WTC11 (cell line): ENCODE results near the gene EVA1C. TPM values are rescaled to one million over a fixed set of nuclear protein-coding genes. Genes with fewer than 3 reads are reported as not detected.

Experiments used
- ATAC-seq: fragments of 200-7000 bp; cut with Tn5 transposase; 2 replicates; pipeline ENCODE4 v1.10.0; 2021; ENCODE audit warnings: mild to moderate bottlenecking, moderate library complexity
- CTCF ChIA-PET: fragments of 300-600 bp; sonication (Branson Sonifier 250); formaldehyde crosslinking; loops from one replicate; lab custom pipeline; 2021; ENCODE audit warnings: antibody characterized with exemption; lab: Charles Lee
- POLR2A ChIA-PET: fragments of 350-600 bp; sonication (Branson Sonifier 250); formaldehyde crosslinking; loops from one replicate; lab custom pipeline; 2021; ENCODE audit warnings: antibody characterized with exemption; lab: Charles Lee
- DNase-seq: peaks from one replicate; pipeline ENCODE4 v3.0.0; 2021; ENCODE audit warnings: low spot score
- H3K27ac Mint-ChIP-seq: 2 replicates; pipeline ENCODE4 v1.8.0; 2021; ENCODE audit warnings: mixed read lengths
- H3K27me3 Mint-ChIP-seq: 2 replicates; pipeline ENCODE4 v1.8.0; 2021; ENCODE audit warnings: low read depth, mild to moderate bottlenecking, moderate library complexity, mixed read lengths
- H3K36me3 Mint-ChIP-seq: 2 replicates; pipeline ENCODE4 v1.8.0; 2021; ENCODE audit warnings: mixed read lengths
- H3K4me1 Mint-ChIP-seq: 2 replicates; pipeline ENCODE4 v1.8.0; 2022; ENCODE audit warnings: mixed read lengths
- H3K4me3 Mint-ChIP-seq: 2 replicates; pipeline ENCODE4 v1.8.0; 2021; ENCODE audit warnings: mild to moderate bottlenecking, moderate library complexity, mixed read lengths
- H3K9me3 Mint-ChIP-seq: 2 replicates; pipeline ENCODE4 v1.8.0; 2021; ENCODE audit warnings: mixed read lengths
- AFF4 ChIP-seq: sonication (generic); formaldehyde crosslinking; IDR thresholded peaks from 2 replicates; pipeline ENCODE4 v1.8.1; 2023; ENCODE audit warnings: mild to moderate bottlenecking, missing genetic modification reagents, borderline replicate concordance
- ATF1 ChIP-seq: sonication (generic); formaldehyde crosslinking; IDR thresholded peaks from 2 replicates; pipeline ENCODE4 v1.8.1; 2023; ENCODE audit warnings: mild to moderate bottlenecking, moderate library complexity, missing genetic modification reagents
- ATF2 ChIP-seq: sonication (generic); formaldehyde crosslinking; IDR thresholded peaks from 2 replicates; pipeline ENCODE4 v1.8.1; 2022; ENCODE audit warnings: low read depth, missing genetic modification reagents, borderline replicate concordance
- ATF6 ChIP-seq: sonication (generic); formaldehyde crosslinking; IDR thresholded peaks from 2 replicates; pipeline ENCODE4 v1.8.1; 2023; ENCODE audit warnings: mild to moderate bottlenecking, missing genetic modification reagents
- CTCF ChIP-seq: fragments of 200-600 bp; IDR thresholded peaks from 2 replicates; pipeline ENCODE4 v1.8.0; 2022; ENCODE audit warnings: antibody characterized with exemption
- E2F4 ChIP-seq: sonication (generic); formaldehyde crosslinking; IDR thresholded peaks from 2 replicates; pipeline ENCODE4 v1.8.1; 2022; ENCODE audit warnings: low read depth, mild to moderate bottlenecking, moderate library complexity, missing genetic modification reagents, borderline replicate concordance
- ESRRA ChIP-seq: sonication (generic); formaldehyde crosslinking; IDR thresholded peaks from 2 replicates; pipeline ENCODE4 v1.8.1; 2022; ENCODE audit warnings: mild to moderate bottlenecking, missing genetic modification reagents, borderline replicate concordance
- FOXK1 ChIP-seq: sonication (generic); formaldehyde crosslinking; IDR thresholded peaks from 2 replicates; pipeline ENCODE4 v1.8.0; 2022; ENCODE audit warnings: mild to moderate bottlenecking, moderate library complexity, missing genetic modification reagents
- FOXP4 ChIP-seq: sonication (generic); formaldehyde crosslinking; IDR thresholded peaks from 2 replicates; pipeline ENCODE4 v1.8.0; 2022; ENCODE audit warnings: mild to moderate bottlenecking, missing genetic modification reagents
- NFATC4 ChIP-seq: fragments of 250-450 bp; sonication (Bioruptor Pico); IDR thresholded peaks from 2 replicates; pipeline ENCODE4 v1.9.0; 2021; ENCODE audit warnings: mild to moderate bottlenecking
- NR3C1 ChIP-seq: sonication (generic); formaldehyde crosslinking; conservative IDR thresholded peaks from 2 replicates; pipeline ENCODE4 v1.8.1; 2023; ENCODE audit warnings: low read depth, mild to moderate bottlenecking, missing genetic modification reagents
- USF2 ChIP-seq: sonication (generic); formaldehyde crosslinking; IDR thresholded peaks from 2 replicates; pipeline ENCODE4 v1.8.1; 2023; ENCODE audit warnings: mild to moderate bottlenecking, missing genetic modification reagents, moderate library complexity
- ZNF416 ChIP-seq: fragments of 250-450 bp; sonication (Bioruptor Pico); IDR thresholded peaks from 2 replicates; pipeline ENCODE4 v1.9.0; 2021; ENCODE audit warnings: mild to moderate bottlenecking, inconsistent platforms
- ZNF425 ChIP-seq: fragments of 250-450 bp; sonication (Bioruptor Pico); conservative IDR thresholded peaks from 2 replicates; pipeline ENCODE4 v1.9.0; 2021; ENCODE audit warnings: mild to moderate bottlenecking
- total RNA-seq: library from RNA; stranded (reverse); gene quantifications from 3 replicates; pipeline ENCODE4 v1.2.3, GENCODE V29; 2021

Gene EVA1C
- total RNA-seq, 1 experiment from 2014 or later = 3.1 TPM

GRCh38 chr21:32406405-32406804, 6.1 kb upstream of the EVA1C start (continued):
- no peak for TF ChIP-seq ATF6 (CRISPR knock-in tag)

GRCh38 chr21:32410291-32410690, 2.2 kb upstream of the EVA1C start:
- no peaks in the 10 kb centered on the region for H3K36me3 Mint-ChIP-seq
- ATAC-seq (no peak), DNase-seq (no peak)
- POLR2A ChIA-PET = interaction anchor here (0.5 kb wide), 1 partner anchor 109 kb away, joined by 3 read pairs; no protein-coding TSS in a partner anchor
- H3K9me3 Mint-ChIP-seq = no peaks in the 10 kb centered on the region
- no peak overlapping the region for H3K27ac Mint-ChIP-seq
- H3K4me1 Mint-ChIP-seq = peaks cover 26% of the 10 kb centered on the region
- H3K4me3 Mint-ChIP-seq = no peak overlapping the region
- TF ChIP-seq ESRRA (CRISPR knock-in tag) (no peak), FOXP4 (CRISPR knock-in tag) (no peak), CTCF (no peak), ZNF425 (CRISPR knock-in tag) (no peak), ATF2 (no peak), NR3C1 (CRISPR knock-in tag) (no peak), ATF1 (CRISPR knock-in tag) (no peak), ZNF416 (CRISPR knock-in tag) (no peak), E2F4 (CRISPR knock-in tag) (no peak), USF2 (CRISPR knock-in tag) (no peak), AFF4 (CRISPR knock-in tag) (no peak), FOXK1 (no peak), NFATC4 (CRISPR knock-in tag) (no peak)
- CTCF ChIA-PET = interaction anchor here (1.2 to 4.6 kb wide), 2 partner anchors 159 to 191 kb away, joined by 3 to 24 read pairs; no protein-coding TSS in a partner anchor
- peaks cover 57% of the 10 kb centered on the region for H3K27me3 Mint-ChIP-seq
